GM13977 (cell line): ENCODE data around the gene VPS13D.
"Not testable (repeated sequence)": the region's sequence is repeated elsewhere in the genome, so short reads cannot be mapped to it uniquely, and the experiment has no call there.

Experiments used
- DNase-seq: peaks from one replicate; pipeline ENCODE4 v3.0.0; 2012; ENCODE audit warnings: low spot score
- CTCF ChIP-seq: IDR thresholded peaks from 2 replicates; pipeline ENCODE4 v1.5.1; 2012; ENCODE audit warnings: mild to moderate bottlenecking, control low read depth; ENCODE audit not compliant: insufficient read depth; ENCODE audit errors: extremely low read depth, missing control alignments
- in situ Hi-C: fragments of 300-500 bp; cut with MboI; formaldehyde crosslinking; loops from one replicate; pipeline ENCODE4 v1.12.0; 2022; ENCODE audit warnings: low sequenced_read_pairs, low pct_unique_long_range_greater_than_20kb, mixed read lengths, inconsistent platforms; ENCODE audit not compliant: unreplicated experiment

Gene VPS13D

GRCh38 chr1:12215118-12215961 is 14.5 kb upstream of the VPS13D start:
- no peak for DNase-seq
- TF ChIP-seq CTCF = no peak
- in situ Hi-C loops = no loop called here

GRCh38 chr1:12219800-12220199 is 10.0 kb upstream of the VPS13D start:
- DNase-seq = no peak
- in situ Hi-C loops = no loop called here
- no peak for TF ChIP-seq CTCF

- in situ Hi-C loops = no loop called here
- DNase-seq = no peak
Observed at GRCh38 chr1:12220890-12221289, 8.9 kb upstream of the VPS13D start.

GRCh38 chr1:12222700-12223099 is 7.1 kb upstream of the VPS13D start:
- in situ Hi-C loops, DNase-seq: not testable (repeated sequence)

More at GRCh38 chr1:12220890-12221289, 8.9 kb upstream of the VPS13D start:
- TF ChIP-seq CTCF = no peak

GRCh38 chr1:12224092-12224491 is 5.7 kb upstream of the VPS13D start:
- in situ Hi-C loops = not testable (repeated sequence)

GRCh38 chr1:12228979-12229378 is 851 bp upstream of the VPS13D start:
- in situ Hi-C loops = no loop called here
- TF ChIP-seq CTCF = no peak
- DNase-seq = no peak

More at GRCh38 chr1:12224092-12224491, 5.7 kb upstream of the VPS13D start:
- not testable (repeated sequence) for DNase-seq

GRCh38 chr1:12229386-12229834 is 420 bp upstream of the VPS13D start:
- no peak for DNase-seq
- in situ Hi-C loops = no loop called here
- no peak for TF ChIP-seq CTCF
